ENCODE measurements around the gene JPT1.
"Not testable (repeated sequence)": the region's sequence is repeated elsewhere in the genome, so short reads cannot be mapped to it uniquely, and the experiment has no call there.

JPT1 gene

GRCh38 chr17:75128694-75129505 is 25.4 kb downstream of the JPT1 start:
- Histone ChIP-seq H3K4me1 (ENCODE audit: low read depth, poor library complexity, severe bottlenecking) (peaks cover 37% of the 10 kb centered on the region), H3K4me2 (no peak overlapping the region), H3K27me3 (ENCODE audit: insufficient read depth, low read depth) (no peaks in the 10 kb centered on the region), H3K36me3 (ENCODE audit: insufficient read depth) (no peaks in the 10 kb centered on the region), H2AFZ (ENCODE audit: low read depth) (no peak overlapping the region), H3K4me3 (IDR thresholded peaks at IDR 0.05; ENCODE audit: insufficient read depth, low read depth, low read length) (no peak overlapping the region), H3K9ac (no peak overlapping the region), H3K79me2 (ENCODE audit: insufficient read depth, low read depth) (peaks cover 8% of the 10 kb centered on the region; the same call in 1 of the 2 replicates), H3K27ac (no peak overlapping the region), H4K20me1 (ENCODE audit: insufficient read depth) (no peaks in the 10 kb centered on the region)
- TF ChIP-seq CTCF (conservative IDR thresholded peaks at IDR 0.05; ENCODE audit: low read depth, low read length) = no peak

GRCh38 chr17:75127936-75128335 is 26.4 kb downstream of the JPT1 start:
- H3K27me3 ChIP-seq (ENCODE audit: insufficient read depth, low read depth); H3K9ac ChIP-seq; H3K36me3 ChIP-seq (ENCODE audit: insufficient read depth); H3K4me2 ChIP-seq; H3K27ac ChIP-seq; H4K20me1 ChIP-seq (ENCODE audit: insufficient read depth); H2AFZ ChIP-seq (ENCODE audit: low read depth); H3K79me2 ChIP-seq (ENCODE audit: insufficient read depth, low read depth); H3K4me3 ChIP-seq (IDR thresholded peaks at IDR 0.05; ENCODE audit: insufficient read depth, low read depth, low read length): not testable (repeated sequence)
- peaks cover 31% of the 10 kb centered on the region for H3K4me1 ChIP-seq (ENCODE audit: low read depth, poor library complexity, severe bottlenecking)

DNA sequence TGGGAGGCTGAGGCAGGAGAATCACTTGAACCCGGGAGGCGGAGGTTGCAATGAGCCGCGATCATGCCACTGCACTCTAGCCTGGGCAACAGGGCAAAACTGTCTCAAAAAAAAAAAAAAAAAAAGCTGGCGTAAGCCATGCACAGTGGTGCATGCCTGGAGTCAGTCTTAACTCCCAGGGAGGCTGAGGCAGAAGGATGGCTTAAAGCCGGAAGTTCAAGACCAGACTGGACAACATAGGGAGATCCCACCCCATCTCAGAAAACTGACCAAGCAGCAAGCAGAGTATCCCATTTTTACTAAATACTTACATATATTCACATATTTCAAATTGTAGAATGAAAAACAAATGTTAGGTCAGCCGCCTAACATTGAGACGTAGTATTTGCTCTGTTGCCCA is 27.4 kb downstream of the JPT1 start:
- Histone ChIP-seq H2AFZ (ENCODE audit: low read depth) (no peak overlapping the region), H3K4me1 (ENCODE audit: low read depth, poor library complexity, severe bottlenecking) (peaks cover 24% of the 10 kb centered on the region), H3K4me2 (no peak overlapping the region), H3K4me3 (IDR thresholded peaks at IDR 0.05; ENCODE audit: insufficient read depth, low read depth, low read length) (no peak overlapping the region), H3K9ac (no peak overlapping the region), H3K27ac (no peak overlapping the region), H4K20me1 (ENCODE audit: insufficient read depth) (no peaks in the 10 kb centered on the region), H3K27me3 (ENCODE audit: insufficient read depth, low read depth) (no peaks in the 10 kb centered on the region), H3K79me2 (ENCODE audit: insufficient read depth, low read depth) (peaks cover 8% of the 10 kb centered on the region; the same call in 1 of the 2 replicates), H3K36me3 (ENCODE audit: insufficient read depth) (no peaks in the 10 kb centered on the region)
- no peak for TF ChIP-seq CTCF (conservative IDR thresholded peaks at IDR 0.05; ENCODE audit: low read depth, low read length)

DNA sequence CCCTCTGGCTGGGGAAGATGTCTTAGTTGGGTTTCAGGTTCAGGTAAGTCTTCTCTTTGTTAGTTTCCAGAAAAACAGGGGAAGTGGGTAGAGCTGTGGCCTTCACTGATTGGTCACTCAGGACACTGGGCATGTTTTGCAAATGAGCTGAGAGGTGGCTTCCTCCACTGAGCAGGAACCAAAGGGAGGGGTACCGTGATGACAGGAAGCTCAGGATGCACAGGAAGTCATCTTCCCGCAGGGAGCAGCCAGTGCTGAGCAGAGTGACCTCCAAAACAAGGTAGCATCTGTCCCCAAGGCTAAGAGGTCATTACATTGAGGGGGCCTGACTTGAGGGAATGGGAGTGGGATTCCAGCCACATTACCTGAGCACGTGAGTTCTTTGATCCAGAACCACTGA is 28.3 kb downstream of the JPT1 start:
- H3K27ac ChIP-seq = no peak overlapping the region
- H3K79me2 ChIP-seq (ENCODE audit: insufficient read depth, low read depth) = peaks cover 7% of the 10 kb centered on the region; the same call in 1 of the 2 replicates
- TF ChIP-seq CTCF (conservative IDR thresholded peaks at IDR 0.05; ENCODE audit: low read depth, low read length) = no peak
- peaks cover 22% of the 10 kb centered on the region for H3K4me1 ChIP-seq (ENCODE audit: low read depth, poor library complexity, severe bottlenecking)
- no peaks in the 10 kb centered on the region for H3K27me3 ChIP-seq (ENCODE audit: insufficient read depth, low read depth)
- H4K20me1 ChIP-seq (ENCODE audit: insufficient read depth) = no peaks in the 10 kb centered on the region
- no peak overlapping the region for H3K4me3 ChIP-seq (IDR thresholded peaks at IDR 0.05; ENCODE audit: insufficient read depth, low read depth, low read length)
- no peak overlapping the region for H3K4me2 ChIP-seq
- no peak overlapping the region for H3K9ac ChIP-seq
- no peaks in the 10 kb centered on the region for H3K36me3 ChIP-seq (ENCODE audit: insufficient read depth)
- no peak overlapping the region for H2AFZ ChIP-seq (ENCODE audit: low read depth)

GRCh38 chr17:75124819-75125162 is 29.5 kb downstream of the JPT1 start:
- no peaks in the 10 kb centered on the region; the same call in 1 of the 2 replicates for H3K79me2 ChIP-seq (ENCODE audit: insufficient read depth, low read depth)
- no peaks in the 10 kb centered on the region for H4K20me1 ChIP-seq (ENCODE audit: insufficient read depth)
- no peak overlapping the region for H3K9ac ChIP-seq
- H3K4me3 ChIP-seq (IDR thresholded peaks at IDR 0.05; ENCODE audit: insufficient read depth, low read depth, low read length) = no peak overlapping the region
- H2AFZ ChIP-seq (ENCODE audit: low read depth) = no peak overlapping the region
- no peak overlapping the region for H3K27ac ChIP-seq
- no peaks in the 10 kb centered on the region for H3K27me3 ChIP-seq (ENCODE audit: insufficient read depth, low read depth)
- H3K4me2 ChIP-seq = no peak overlapping the region
- peaks cover 14% of the 10 kb centered on the region for H3K4me1 ChIP-seq (ENCODE audit: low read depth, poor library complexity, severe bottlenecking)
- H3K36me3 ChIP-seq (ENCODE audit: insufficient read depth) = no peaks in the 10 kb centered on the region
- no peak for TF ChIP-seq CTCF (conservative IDR thresholded peaks at IDR 0.05; ENCODE audit: low read depth, low read length)
